ENCODE data around the gene TMEM242. TPM values are rescaled to one million over a fixed set of nuclear protein-coding genes. Genes with fewer than 3 reads are reported as not detected.

Gene TMEM242
- total RNA-seq, 1 experiment from 2014 or later, result 8.7 TPM

DNA sequence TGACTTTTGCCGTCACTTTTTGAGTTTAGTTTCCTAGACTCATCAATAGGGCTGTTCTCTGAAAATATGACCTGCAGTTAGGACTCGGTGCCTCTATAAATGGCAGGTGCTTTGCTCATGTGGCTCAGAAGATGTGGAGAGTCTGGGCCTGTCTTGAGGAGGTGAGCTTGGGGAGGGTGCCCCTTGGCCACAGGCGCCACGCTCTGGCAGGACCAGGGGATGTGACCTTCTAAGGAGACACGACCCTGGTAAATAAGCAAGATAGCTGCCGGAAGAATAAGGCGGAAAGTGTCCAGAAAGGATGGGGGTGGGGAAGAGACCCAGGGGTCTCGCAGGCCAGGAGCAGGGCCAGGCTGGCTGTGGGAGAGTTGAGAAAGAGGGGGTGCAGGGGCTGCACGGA is 46.6 kb downstream of the TMEM242 start:
- Mint-ChIP-seq H3K36me3 (no peaks in the 10 kb centered on the region), H3K4me1 (peaks cover 23% of the 10 kb centered on the region), H3K27me3 (ENCODE audit: low read depth) (peaks cover 24% of the 10 kb centered on the region), H3K27ac (no peak overlapping the region), H3K4me3 (no peak overlapping the region), H3K9me3 (no peaks in the 10 kb centered on the region)
- ChIA-PET CTCF (interaction anchor here (1.1 to 1.2 kb wide), 2 partner anchors 10 to 441 kb away, joined by 3 to 4 read pairs; no protein-coding TSS in a partner anchor), POLR2A (interaction anchor here (0.5 kb wide), 1 partner anchor 41 kb away, joined by 5 read pairs; no protein-coding TSS in a partner anchor)
- ATAC-seq (no peak), DNase-seq (ENCODE audit: low spot score) (no peak)
- TF ChIP-seq, protein P1, sequence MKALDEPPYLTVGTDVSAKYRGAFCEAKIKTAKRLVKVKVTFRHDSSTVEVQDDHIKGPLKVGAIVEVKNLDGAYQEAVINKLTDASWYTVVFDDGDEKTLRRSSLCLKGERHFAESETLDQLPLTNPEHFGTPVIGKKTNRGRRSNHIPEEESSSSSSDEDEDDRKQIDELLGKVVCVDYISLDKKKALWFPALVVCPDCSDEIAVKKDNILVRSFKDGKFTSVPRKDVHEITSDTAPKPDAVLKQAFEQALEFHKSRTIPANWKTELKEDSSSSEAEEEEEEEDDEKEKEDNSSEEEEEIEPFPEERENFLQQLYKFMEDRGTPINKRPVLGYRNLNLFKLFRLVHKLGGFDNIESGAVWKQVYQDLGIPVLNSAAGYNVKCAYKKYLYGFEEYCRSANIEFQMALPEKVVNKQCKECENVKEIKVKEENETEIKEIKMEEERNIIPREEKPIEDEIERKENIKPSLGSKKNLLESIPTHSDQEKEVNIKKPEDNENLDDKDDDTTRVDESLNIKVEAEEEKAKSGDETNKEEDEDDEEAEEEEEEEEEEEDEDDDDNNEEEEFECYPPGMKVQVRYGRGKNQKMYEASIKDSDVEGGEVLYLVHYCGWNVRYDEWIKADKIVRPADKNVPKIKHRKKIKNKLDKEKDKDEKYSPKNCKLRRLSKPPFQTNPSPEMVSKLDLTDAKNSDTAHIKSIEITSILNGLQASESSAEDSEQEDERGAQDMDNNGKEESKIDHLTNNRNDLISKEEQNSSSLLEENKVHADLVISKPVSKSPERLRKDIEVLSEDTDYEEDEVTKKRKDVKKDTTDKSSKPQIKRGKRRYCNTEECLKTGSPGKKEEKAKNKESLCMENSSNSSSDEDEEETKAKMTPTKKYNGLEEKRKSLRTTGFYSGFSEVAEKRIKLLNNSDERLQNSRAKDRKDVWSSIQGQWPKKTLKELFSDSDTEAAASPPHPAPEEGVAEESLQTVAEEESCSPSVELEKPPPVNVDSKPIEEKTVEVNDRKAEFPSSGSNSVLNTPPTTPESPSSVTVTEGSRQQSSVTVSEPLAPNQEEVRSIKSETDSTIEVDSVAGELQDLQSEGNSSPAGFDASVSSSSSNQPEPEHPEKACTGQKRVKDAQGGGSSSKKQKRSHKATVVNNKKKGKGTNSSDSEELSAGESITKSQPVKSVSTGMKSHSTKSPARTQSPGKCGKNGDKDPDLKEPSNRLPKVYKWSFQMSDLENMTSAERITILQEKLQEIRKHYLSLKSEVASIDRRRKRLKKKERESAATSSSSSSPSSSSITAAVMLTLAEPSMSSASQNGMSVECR (CRISPR knock-in tag; IDR thresholded peaks at IDR 0.05; ENCODE audit: borderline replicate concordance), result no peak
- no peak for TF ChIP-seq ZNF232 (CRISPR knock-in tag; IDR thresholded peaks at IDR 0.05)
- TF ChIP-seq IRF1 (CRISPR knock-in tag; IDR thresholded peaks at IDR 0.05), result no peak
- TF ChIP-seq SMAD4 (CRISPR knock-in tag; IDR thresholded peaks at IDR 0.05), result no peak
- TF ChIP-seq, protein P2, sequence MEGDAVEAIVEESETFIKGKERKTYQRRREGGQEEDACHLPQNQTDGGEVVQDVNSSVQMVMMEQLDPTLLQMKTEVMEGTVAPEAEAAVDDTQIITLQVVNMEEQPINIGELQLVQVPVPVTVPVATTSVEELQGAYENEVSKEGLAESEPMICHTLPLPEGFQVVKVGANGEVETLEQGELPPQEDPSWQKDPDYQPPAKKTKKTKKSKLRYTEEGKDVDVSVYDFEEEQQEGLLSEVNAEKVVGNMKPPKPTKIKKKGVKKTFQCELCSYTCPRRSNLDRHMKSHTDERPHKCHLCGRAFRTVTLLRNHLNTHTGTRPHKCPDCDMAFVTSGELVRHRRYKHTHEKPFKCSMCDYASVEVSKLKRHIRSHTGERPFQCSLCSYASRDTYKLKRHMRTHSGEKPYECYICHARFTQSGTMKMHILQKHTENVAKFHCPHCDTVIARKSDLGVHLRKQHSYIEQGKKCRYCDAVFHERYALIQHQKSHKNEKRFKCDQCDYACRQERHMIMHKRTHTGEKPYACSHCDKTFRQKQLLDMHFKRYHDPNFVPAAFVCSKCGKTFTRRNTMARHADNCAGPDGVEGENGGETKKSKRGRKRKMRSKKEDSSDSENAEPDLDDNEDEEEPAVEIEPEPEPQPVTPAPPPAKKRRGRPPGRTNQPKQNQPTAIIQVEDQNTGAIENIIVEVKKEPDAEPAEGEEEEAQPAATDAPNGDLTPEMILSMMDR (IDR thresholded peaks at IDR 0.05), result no peak
- TF ChIP-seq, protein P3, sequence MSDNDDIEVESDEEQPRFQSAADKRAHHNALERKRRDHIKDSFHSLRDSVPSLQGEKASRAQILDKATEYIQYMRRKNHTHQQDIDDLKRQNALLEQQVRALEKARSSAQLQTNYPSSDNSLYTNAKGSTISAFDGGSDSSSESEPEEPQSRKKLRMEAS (CRISPR knock-in tag; IDR thresholded peaks at IDR 0.05), result no peak
- no peak for TF ChIP-seq NFATC4 (CRISPR knock-in tag; IDR thresholded peaks at IDR 0.05)
- no peak for TF ChIP-seq NR2C2 (CRISPR knock-in tag; IDR thresholded peaks at IDR 0.05)

DNA sequence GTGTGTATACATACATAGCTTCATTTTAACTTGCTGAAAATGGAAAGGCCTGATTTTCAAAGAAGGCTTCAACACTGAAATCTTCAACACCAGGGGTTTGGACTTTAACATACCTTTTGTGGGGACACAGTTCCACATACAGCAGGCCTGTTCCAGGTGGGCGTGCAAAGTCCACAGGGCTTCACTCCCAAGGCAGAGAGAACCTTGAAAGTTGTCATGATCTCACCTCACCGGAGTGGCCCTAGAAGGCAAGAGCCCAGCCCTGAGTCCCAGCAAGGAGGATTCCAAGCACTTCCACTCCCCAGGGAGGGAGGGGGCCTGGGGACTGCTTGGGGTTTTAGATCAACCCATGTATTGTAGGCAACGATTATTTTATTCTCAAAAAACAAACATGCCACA is 47.2 kb downstream of the TMEM242 start:
- Mint-ChIP-seq H3K27ac (no peak overlapping the region), H3K4me1 (peaks cover 23% of the 10 kb centered on the region), H3K36me3 (no peaks in the 10 kb centered on the region), H3K27me3 (ENCODE audit: low read depth) (peaks cover 24% of the 10 kb centered on the region), H3K9me3 (no peaks in the 10 kb centered on the region), H3K4me3 (no peak overlapping the region)
- ATAC-seq, result no peak
- ChIA-PET POLR2A (interaction anchor here (0.5 kb wide), 1 partner anchor 41 kb away, joined by 5 read pairs; no protein-coding TSS in a partner anchor), CTCF (interaction anchor here (1.6 kb wide), 1 partner anchor 9 kb away, joined by 5 read pairs; no protein-coding TSS in a partner anchor)
- no peak for DNase-seq (ENCODE audit: low spot score)
- no peak for TF ChIP-seq ESRRA (CRISPR knock-in tag; IDR thresholded peaks at IDR 0.05; ENCODE audit: borderline replicate concordance)
- TF ChIP-seq, protein P3 (CRISPR knock-in tag; IDR thresholded peaks at IDR 0.05), result no peak
- TF ChIP-seq, protein P1 (CRISPR knock-in tag; IDR thresholded peaks at IDR 0.05; ENCODE audit: borderline replicate concordance), result no peak
- no peak for TF ChIP-seq RELA (CRISPR knock-in tag; IDR thresholded peaks at IDR 0.05; ENCODE audit: borderline replicate concordance)
- TF ChIP-seq ATF6 (CRISPR knock-in tag; IDR thresholded peaks at IDR 0.05), result no peak
- TF ChIP-seq, protein P4, sequence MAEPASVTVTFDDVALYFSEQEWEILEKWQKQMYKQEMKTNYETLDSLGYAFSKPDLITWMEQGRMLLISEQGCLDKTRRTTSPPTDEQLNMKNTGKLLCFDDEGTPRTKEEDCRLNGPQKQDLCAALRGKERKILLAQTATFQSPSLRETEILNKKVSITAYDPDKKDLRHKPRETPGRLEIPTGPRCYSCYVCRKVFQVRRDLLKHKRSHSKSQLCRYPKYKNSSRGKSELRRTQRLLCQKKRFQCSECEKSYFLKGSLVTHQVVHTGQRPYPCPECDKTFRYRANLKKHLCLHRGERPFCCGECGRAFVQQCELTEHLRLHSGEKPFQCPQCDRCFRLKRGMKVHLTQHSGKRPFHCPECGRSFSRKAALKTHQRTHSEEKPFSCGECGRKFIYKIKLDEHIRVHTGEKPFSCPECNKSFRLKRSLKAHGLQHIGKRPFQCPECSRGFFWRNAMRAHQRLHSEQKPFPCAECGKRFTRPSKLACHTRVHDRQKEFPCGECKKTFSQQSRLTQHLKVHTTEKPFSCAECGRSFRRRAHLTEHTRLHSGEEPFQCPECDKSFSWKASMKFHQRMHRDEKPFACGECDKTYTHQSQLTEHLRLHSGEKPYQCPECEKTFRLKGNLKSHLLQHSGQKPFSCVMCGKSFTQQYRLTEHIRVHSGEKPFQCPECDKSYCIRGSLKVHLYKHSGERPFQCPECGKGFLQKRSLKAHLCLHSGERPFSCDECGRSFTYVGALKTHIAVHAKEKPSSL (CRISPR knock-in tag; conservative IDR thresholded peaks at IDR 0.05), result no peak
- TF ChIP-seq NFE2L1 (CRISPR knock-in tag; IDR thresholded peaks at IDR 0.05), result no peak
- TF ChIP-seq USF2 (CRISPR knock-in tag; IDR thresholded peaks at IDR 0.05), result no peak
- no peak for TF ChIP-seq ZNF232 (CRISPR knock-in tag; IDR thresholded peaks at IDR 0.05)
